Tibial artery (tissue), 4 donors: ENCODE data around the gene GPR107.

Experiments
- DNase-seq, 2 donors: peaks; one replicate each; pipeline ENCODE4 v3.0.0-alpha.2; 2019
- H3K27ac ChIP-seq, 2 donors: fragments of 200-600 bp; sonication (generic) in 1 of 2; 1 replicate in 1 of 2; 2 replicates in 1 of 2; pipeline ENCODE4 v1.5.1; 2018 to 2019; ENCODE audit warnings: mild to moderate bottlenecking in 1 of 2
- H3K27me3 ChIP-seq, 2 donors: fragments of 200-600 bp; sonication (generic) in 1 of 2; one replicate each; pipeline versions ENCODE4 v1.5.1 to v1.6.0; 2016 to 2019
- H3K36me3 ChIP-seq, 3 donors: fragments of 200-600 bp; sonication (generic) in 2 of 3; one replicate each; pipeline ENCODE4 v1.5.1; 2016 to 2019; ENCODE audit warnings: mild to moderate bottlenecking in 2 of 3
- H3K4me1 ChIP-seq, 4 donors: fragments of 200-600 bp; sonication (generic) in 2 of 4; 1 replicate in 3 of 4; 2 replicates in 1 of 4; pipeline ENCODE4 v1.5.1; 2016 to 2019
- H3K4me3 ChIP-seq, 2 donors: fragments of 200-600 bp; sonication (generic) in 1 of 2; 1 replicate in 1 of 2; 2 replicates in 1 of 2; pipeline ENCODE4 v1.5.1; 2018 to 2019; ENCODE audit warnings: mild to moderate bottlenecking in 2 of 2
- H3K9me3 ChIP-seq, 3 donors: fragments of 200-600 bp; sonication (generic) in 1 of 3; one replicate each; pipeline ENCODE4 v1.5.1; 2016 to 2019
- intact Hi-C: fragments of 100-400 bp; cut with DNase I; formaldehyde crosslinking; loops from one replicate; pipeline ENCODE4 v1.15.0; 2023; ENCODE audit warnings: low total_unique reads
- TF ChIP-seq, protein P1 (sequence below), 2 experiments: fragments of 200-600 bp in 1 of 2; fragments of 450-650 bp in 1 of 2; IDR thresholded peaks; one replicate each; pipeline ENCODE4 v1.5.1; 2017 to 2019; ENCODE audit warnings: antibody characterized with exemption in 2 of 2, mild to moderate bottlenecking in 1 of 2, moderate library complexity in 1 of 2

The GPR107 gene

DNA sequence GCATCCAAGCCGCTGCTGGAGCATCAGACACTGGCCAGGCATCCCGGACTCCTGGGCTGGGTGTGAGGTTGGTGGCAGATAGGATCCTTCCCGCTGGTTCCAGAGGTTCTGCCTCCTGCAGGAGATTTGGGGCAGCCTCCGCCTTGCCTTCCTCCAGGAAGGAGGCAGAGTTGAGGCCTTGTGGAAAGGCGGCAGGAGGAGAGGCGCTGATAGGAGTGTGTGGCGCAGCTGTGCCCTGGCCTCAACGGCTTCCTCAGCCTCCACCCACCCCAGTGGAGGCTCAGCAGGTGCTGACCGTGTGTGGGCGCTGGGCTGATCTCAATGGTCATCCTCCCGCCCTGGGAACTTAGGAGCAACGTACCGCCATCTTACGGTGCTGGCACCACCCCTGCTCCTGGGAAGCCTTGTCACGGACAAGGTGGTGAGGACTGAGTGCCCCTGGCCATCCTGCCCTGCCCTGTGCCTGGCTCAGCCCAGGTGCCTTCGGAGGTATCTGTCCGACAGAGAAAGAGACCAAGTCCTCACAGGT, 128.7 kb downstream of the GPR107 start:
- intact Hi-C loops, result no loop called here

GRCh38 chr9:130183133-130183762, 129.5 kb downstream of the GPR107 start:
- Histone ChIP-seq H3K36me3 (no peaks in the 10 kb centered on the region), H3K27me3 (no peaks in the 10 kb centered on the region), H3K9me3 (no peaks in the 10 kb centered on the region), H3K27ac (peak overlapping the region; percentile 93 to 95), H3K4me1 (peaks cover 1 to 91% (median 72%) of the 10 kb centered on the region in 4 donors), H3K4me3 (peak overlapping the region; percentile 7 to 23)
- TF ChIP-seq, protein P1, sequence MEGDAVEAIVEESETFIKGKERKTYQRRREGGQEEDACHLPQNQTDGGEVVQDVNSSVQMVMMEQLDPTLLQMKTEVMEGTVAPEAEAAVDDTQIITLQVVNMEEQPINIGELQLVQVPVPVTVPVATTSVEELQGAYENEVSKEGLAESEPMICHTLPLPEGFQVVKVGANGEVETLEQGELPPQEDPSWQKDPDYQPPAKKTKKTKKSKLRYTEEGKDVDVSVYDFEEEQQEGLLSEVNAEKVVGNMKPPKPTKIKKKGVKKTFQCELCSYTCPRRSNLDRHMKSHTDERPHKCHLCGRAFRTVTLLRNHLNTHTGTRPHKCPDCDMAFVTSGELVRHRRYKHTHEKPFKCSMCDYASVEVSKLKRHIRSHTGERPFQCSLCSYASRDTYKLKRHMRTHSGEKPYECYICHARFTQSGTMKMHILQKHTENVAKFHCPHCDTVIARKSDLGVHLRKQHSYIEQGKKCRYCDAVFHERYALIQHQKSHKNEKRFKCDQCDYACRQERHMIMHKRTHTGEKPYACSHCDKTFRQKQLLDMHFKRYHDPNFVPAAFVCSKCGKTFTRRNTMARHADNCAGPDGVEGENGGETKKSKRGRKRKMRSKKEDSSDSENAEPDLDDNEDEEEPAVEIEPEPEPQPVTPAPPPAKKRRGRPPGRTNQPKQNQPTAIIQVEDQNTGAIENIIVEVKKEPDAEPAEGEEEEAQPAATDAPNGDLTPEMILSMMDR (IDR thresholded peaks at IDR 0.05), result no peak
- DNase-seq, result peak in 1 of 2 donors; percentile 93
- intact Hi-C loops, result no loop called here

More for the DNA sequence above, 128.7 kb downstream of the GPR107 start:
- no peaks in the 10 kb centered on the region for H3K9me3 ChIP-seq
- H3K27ac ChIP-seq, result peak overlapping the region; percentile 93 to 95
- H3K27me3 ChIP-seq, result no peaks in the 10 kb centered on the region
- peaks cover 5 to 91% (median 71%) of the 10 kb centered on the region in 4 donors for H3K4me1 ChIP-seq
- H3K36me3 ChIP-seq, result no peaks in the 10 kb centered on the region
- TF ChIP-seq, protein P1 (IDR thresholded peaks at IDR 0.05), result no peak
- H3K4me3 ChIP-seq, result no peak overlapping the region
- no peak for DNase-seq

DNA sequence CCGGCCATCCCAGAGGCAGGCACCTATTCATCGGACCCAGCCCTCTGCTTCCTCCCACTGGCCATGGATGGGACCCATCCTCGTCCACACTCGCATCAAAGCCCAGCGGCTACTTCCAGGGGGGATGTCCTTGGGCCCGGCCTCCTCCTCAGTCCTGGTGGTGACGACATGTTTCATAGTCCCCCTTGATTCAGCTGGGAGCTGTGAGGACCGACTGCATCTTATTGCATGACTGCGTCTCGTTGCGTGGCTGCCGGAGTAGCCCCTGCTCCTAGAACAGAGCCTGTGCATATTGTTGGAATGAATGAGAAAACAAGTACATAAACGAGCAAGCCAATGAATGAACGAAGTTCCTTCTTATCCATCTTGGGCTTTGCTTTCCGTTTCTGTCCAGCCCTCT, 131.3 kb downstream of the GPR107 start:
- Histone ChIP-seq H3K27ac (peak overlapping the region; percentile 93 to 95), H3K4me3 (peak overlapping the region; percentile 55 to 63)
- intact Hi-C loops, result no loop called here

DNA sequence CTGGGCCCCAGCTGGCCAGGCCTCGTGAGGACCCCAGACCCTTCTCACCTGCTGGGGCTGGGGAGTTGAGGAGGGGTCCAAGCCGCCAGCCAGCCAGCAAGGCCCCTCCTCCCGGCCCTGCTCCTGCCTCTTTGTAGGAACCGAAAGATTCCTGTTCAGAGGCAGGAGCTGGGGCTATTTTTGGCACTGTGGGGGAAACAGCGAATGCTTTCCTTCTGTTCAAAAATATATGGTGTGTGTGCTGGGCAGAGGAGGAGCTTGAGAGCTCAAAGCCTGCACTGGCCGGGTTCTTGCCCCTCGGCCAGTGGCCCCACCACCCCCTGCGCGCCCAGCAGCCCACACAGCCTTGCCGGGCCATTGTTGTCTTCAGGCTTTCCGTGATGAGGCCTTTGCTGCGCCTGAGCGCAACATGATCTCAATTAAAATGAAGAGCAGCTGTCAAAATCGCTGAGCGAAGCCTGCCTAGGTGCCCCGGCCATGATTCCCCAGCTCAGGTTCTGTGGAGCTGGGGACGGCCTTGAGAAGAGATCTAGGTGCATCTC, 131.9 kb downstream of the GPR107 start:
- no peaks in the 10 kb centered on the region for H3K36me3 ChIP-seq
- intact Hi-C loops, result no loop called here
- H3K27ac ChIP-seq, result peak overlapping the region; percentile 93 to 95
- no peaks in the 10 kb centered on the region for H3K9me3 ChIP-seq
- H3K4me1 ChIP-seq, result peaks cover 0 to 99% (median 79%) of the 10 kb centered on the region in 4 donors
- no peak for DNase-seq
- TF ChIP-seq, protein P1 (IDR thresholded peaks at IDR 0.05), result no peak
- H3K4me3 ChIP-seq, result peak overlapping the region; percentile 55 to 63
- H3K27me3 ChIP-seq, result no peaks in the 10 kb centered on the region

More for the DNA sequence above, 131.3 kb downstream of the GPR107 start:
- H3K9me3 ChIP-seq, result no peaks in the 10 kb centered on the region
- DNase-seq, result no peak
- TF ChIP-seq, protein P1 (IDR thresholded peaks at IDR 0.05), result no peak
- H3K36me3 ChIP-seq, result no peaks in the 10 kb centered on the region
- no peaks in the 10 kb centered on the region for H3K27me3 ChIP-seq
- H3K4me1 ChIP-seq, result peaks cover 0 to 95% (median 78%) of the 10 kb centered on the region in 4 donors

GRCh38 chr9:130186051-130186450, 132.3 kb downstream of the GPR107 start:
- H3K4me1 ChIP-seq, result peaks cover 0 to 99% (median 80%) of the 10 kb centered on the region in 4 donors
- TF ChIP-seq, protein P1 (IDR thresholded peaks at IDR 0.05), result no peak

More at GRCh38 chr9:130186051-130186450, 132.3 kb downstream of the GPR107 start:
- Histone ChIP-seq H3K27ac (peak overlapping the region; percentile 93 to 95), H3K27me3 (no peaks in the 10 kb centered on the region), H3K9me3 (no peaks in the 10 kb centered on the region), H3K4me3 (peak overlapping the region; percentile 55 to 63), H3K36me3 (no peaks in the 10 kb centered on the region)
- DNase-seq, result peak in 1 of 2 donors; percentile 85
- intact Hi-C loops, result no loop called here
